CD14-positive monocyte (primary cell): ENCODE data around the gene LIN37. TPM values are rescaled to one million over a fixed set of nuclear protein-coding genes. Genes with fewer than 3 reads are reported as not detected.

Source experiments
- DNase-seq, 3 donors: peaks; one replicate each; pipeline ENCODE4 v3.0.0-alpha.2; 2011 to 2022
- H2AFZ ChIP-seq: 2 replicates; pipeline ENCODE4 v1.6.0; 2012; ENCODE audit warnings: mild to moderate bottlenecking, low read depth, low read length, inconsistent platforms; ENCODE audit not compliant: insufficient read depth, poor library complexity, severe bottlenecking
- H3K27ac ChIP-seq, 2 donors: 1 replicate in 1 of 2; 2 replicates in 1 of 2; pipeline ENCODE4 v1.5.1; 2012 to 2013; ENCODE audit warnings: low read length in 2 of 2, control low read depth in 1 of 2, inconsistent platforms in 1 of 2, low read depth in 1 of 2, mild to moderate bottlenecking in 1 of 2
- H3K27me3 ChIP-seq, 2 donors: one replicate each; pipeline versions ENCODE4 v1.6.0 to v1.6.1; 2011 to 2013; ENCODE audit warnings: low read length in 2 of 2; ENCODE audit not compliant: control insufficient read depth in 2 of 2, insufficient read depth in 2 of 2
- H3K36me3 ChIP-seq, 2 donors: replicated peaks in 1 of 2; 1 replicate in 1 of 2; 2 replicates in 1 of 2; pipeline versions ENCODE4 v1.5.1 to v1.6.1; 2012 to 2013; ENCODE audit warnings: low read length in 2 of 2, control low read depth in 1 of 2, inconsistent platforms in 1 of 2, mild to moderate bottlenecking in 1 of 2; ENCODE audit not compliant: insufficient read depth in 2 of 2, control insufficient read depth in 1 of 2
- H3K4me1 ChIP-seq, 2 donors: 1 replicate in 1 of 2; 2 replicates in 1 of 2; pipeline versions ENCODE4 v1.5.1 to v1.6.1; 2012 to 2013; ENCODE audit warnings: low read length in 2 of 2, control low read depth in 1 of 2, inconsistent platforms in 1 of 2, mild to moderate bottlenecking in 1 of 2, moderate library complexity in 1 of 2; ENCODE audit not compliant: insufficient read depth in 2 of 2, control insufficient read depth in 1 of 2
- H3K4me2 ChIP-seq: replicated peaks from 2 replicates; pipeline ENCODE3; 2012; ENCODE audit warnings: low read length, moderate library complexity, mild to moderate bottlenecking; ENCODE audit not compliant: poor library complexity, severe bottlenecking; ENCODE audit errors: extremely low read depth
- H3K4me3 ChIP-seq, 3 experiments: fragments of 200-600 bp in 1 of 3; sonication (generic) in 1 of 3; replicated peaks in 1 of 3; 1 replicate in 2 of 3; 2 replicates in 1 of 3; pipeline ENCODE4 v1.5.1; 2011 to 2013; ENCODE audit warnings: low read length in 3 of 3, mild to moderate bottlenecking in 3 of 3, control low read depth in 2 of 3, low read depth in 2 of 3, inconsistent platforms in 1 of 3, moderate library complexity in 1 of 3
- H3K79me2 ChIP-seq: 2 replicates; pipeline ENCODE4 v1.6.0; 2012; ENCODE audit warnings: mild to moderate bottlenecking, control low read depth, inconsistent platforms, low read length, moderate library complexity; ENCODE audit not compliant: insufficient read depth
- H3K9ac ChIP-seq: 2 replicates; pipeline ENCODE4 v1.6.0; 2017; ENCODE audit warnings: low read length, mild to moderate bottlenecking; ENCODE audit not compliant: insufficient read depth, poor library complexity, severe bottlenecking
- H3K9me3 ChIP-seq, 2 donors: replicated peaks in 1 of 2; 1 replicate in 1 of 2; 2 replicates in 1 of 2; pipeline versions ENCODE4 v1.5.1 to v1.6.1; 2012 to 2013; ENCODE audit warnings: low read length in 2 of 2, control low read depth in 1 of 2; ENCODE audit not compliant: control insufficient read depth in 1 of 2, insufficient read depth in 1 of 2
- H4K20me1 ChIP-seq: 2 replicates; pipeline ENCODE4 v1.6.0; 2012; ENCODE audit warnings: mild to moderate bottlenecking, low read length, control low read depth, moderate library complexity; ENCODE audit not compliant: insufficient read depth
- H3K27ac Mint-ChIP-seq, 7 donors: one replicate each; pipeline ENCODE4 v1.8.0; 2020; ENCODE audit warnings: mild to moderate bottlenecking in 7 of 7, mixed read lengths in 7 of 7, moderate library complexity in 6 of 7, inconsistent platforms in 2 of 7
- H3K27me3 Mint-ChIP-seq, 3 donors: one replicate each; pipeline ENCODE4 v1.8.0; 2021 to 2022; ENCODE audit warnings: low read depth in 3 of 3, mild to moderate bottlenecking in 3 of 3, mixed read lengths in 3 of 3, moderate library complexity in 3 of 3, inconsistent platforms in 1 of 3
- H3K36me3 Mint-ChIP-seq, 2 donors: one replicate each; pipeline ENCODE4 v1.8.0; 2020; ENCODE audit warnings: mixed read lengths in 2 of 2, inconsistent platforms in 1 of 2, mild to moderate bottlenecking in 1 of 2
- H3K4me1 Mint-ChIP-seq: one replicate; pipeline ENCODE4 v1.8.0; 2020; ENCODE audit warnings: mild to moderate bottlenecking, mixed read lengths
- H3K4me3 Mint-ChIP-seq, 2 donors: one replicate each; pipeline ENCODE4 v1.8.0; 2020; ENCODE audit warnings: mild to moderate bottlenecking in 2 of 2, mixed read lengths in 2 of 2, moderate library complexity in 1 of 2
- H3K9me3 Mint-ChIP-seq, 7 donors: one replicate each; pipeline ENCODE4 v1.8.0; 2020 to 2022; ENCODE audit warnings: mixed read lengths in 7 of 7, mild to moderate bottlenecking in 6 of 7, moderate library complexity in 6 of 7, inconsistent platforms in 2 of 7
- CTCF ChIP-seq: fragments of 200-600 bp; IDR thresholded peaks from one replicate; pipeline ENCODE4 v1.8.0; 2022; ENCODE audit warnings: antibody characterized with exemption, mild to moderate bottlenecking
- WGBS: methylation state at CpG from one replicate; pipeline ENCODE4 v1.1.5; 2013; ENCODE audit warnings: missing lambda C conversion rate; ENCODE audit not compliant: insufficient coverage; 5-methylcytosine and 5-hydroxymethylcytosine counted together
- intact Hi-C, 2 donors: fragments of 100-400 bp; cut with micrococcal nuclease; formaldehyde crosslinking; loops; one replicate each; pipeline versions ENCODE4 v1.15.0 to v1.15.1; 2023
- polyA plus RNA-seq, 3 donors: library from polyadenylated mRNA; depleted of rRNA in 1 of 3; unstranded in 2 of 3; stranded (reverse) in 1 of 3; fragments of 300-500 nt in 2 of 3; fragments of >200 nt in 1 of 3; fragmentation: Illumina TruSeq in 2 of 3; gene quantifications; 1 replicate in 2 of 3; 2 replicates in 1 of 3; pipeline ENCODE4 v1.2.3, GENCODE V29; 2012 to 2021

The LIN37 gene
- polyA plus RNA-seq, 3 donors = 5.6 to 28.6 (median 7.2) TPM

GRCh38 chr19:35781650-35782049 lies 33.3 kb downstream of the LIN37 start:
- Histone ChIP-seq H3K27ac (no peak overlapping the region), H3K4me3 (no peak overlapping the region), H2AFZ (no peak overlapping the region), H3K4me1 (peaks cover 0 to 2% of the 10 kb centered on the region in 2 donors), H3K9ac (no peak overlapping the region), H4K20me1 (no peaks in the 10 kb centered on the region), H3K79me2 (peaks cover 10% of the 10 kb centered on the region), H3K9me3 (no peaks in the 10 kb centered on the region), H3K27me3 (no peaks in the 10 kb centered on the region), H3K4me2 (no peak overlapping the region), H3K36me3 (peaks cover 26 to 47% of the 10 kb centered on the region in 2 donors)
- peaks cover 0 to 2% (median 0%) of the 10 kb centered on the region in 3 donors for H3K27me3 Mint-ChIP-seq
- intact Hi-C loops = no loop called here
- no peak for DNase-seq
- H3K4me1 Mint-ChIP-seq = peaks cover 5% of the 10 kb centered on the region
- peaks cover 40 to 69% of the 10 kb centered on the region in 2 donors for H3K36me3 Mint-ChIP-seq
- peak overlapping the region in 3 of 7 donors; percentile 46 to 74 (median 70) for H3K27ac Mint-ChIP-seq
- H3K4me3 Mint-ChIP-seq = no peak overlapping the region
- no peak for TF ChIP-seq CTCF
- 98% methylated on average over 5 of the region's 9 CpGs for WGBS
- no peaks in the 10 kb centered on the region for H3K9me3 Mint-ChIP-seq

GRCh38 chr19:35782589-35782988 lies 34.2 kb downstream of the LIN37 start:
- WGBS = 99% methylated on average over 8 of the region's 12 CpGs
- DNase-seq = no peak
- Histone ChIP-seq H3K4me2 (no peak overlapping the region), H4K20me1 (no peaks in the 10 kb centered on the region), H3K27ac (no peak overlapping the region), H3K9ac (no peak overlapping the region), H3K4me1 (no peaks in the 10 kb centered on the region), H3K9me3 (no peaks in the 10 kb centered on the region), H3K4me3 (no peak overlapping the region), H3K36me3 (peaks cover 31 to 47% of the 10 kb centered on the region in 2 donors), H3K79me2 (peaks cover under 1% of the 10 kb centered on the region), H3K27me3 (no peaks in the 10 kb centered on the region), H2AFZ (no peak overlapping the region)
- Mint-ChIP-seq H3K4me1 (no peaks in the 10 kb centered on the region), H3K27ac (no peak overlapping the region), H3K9me3 (no peaks in the 10 kb centered on the region), H3K4me3 (no peak overlapping the region), H3K27me3 (peaks cover 0 to 2% (median 0%) of the 10 kb centered on the region in 3 donors), H3K36me3 (peaks cover 40 to 67% of the 10 kb centered on the region in 2 donors)
- TF ChIP-seq CTCF = no peak
- intact Hi-C loops = no loop called here
